NCI-H2196 treated with DMSO at 0.1 percent for 48 hours (cell line): ENCODE results near the gene PCP2.
A peak's percentile ranks its signal among the peaks of the same experiment; 100 is the strongest.

ENCODE experiments used
- DNase-seq: peaks from one replicate; lab custom pipeline; 2025; ENCODE audit not compliant: unreplicated experiment; lab: John Stamatoyannopoulos, UW

PCP2 gene

GRCh38 chr19:7633698-7634097 is at the start of gene PCP2:
TSS of gene PCP2 (minus strand) at chr19:7633719. CDS start at chr19:7633457, 262 bp downstream.
- no peak for DNase-seq

GRCh38 chr19:7682175-7682855 is 48.8 kb upstream of the PCP2 start:
- DNase-seq: no peak

DNA sequence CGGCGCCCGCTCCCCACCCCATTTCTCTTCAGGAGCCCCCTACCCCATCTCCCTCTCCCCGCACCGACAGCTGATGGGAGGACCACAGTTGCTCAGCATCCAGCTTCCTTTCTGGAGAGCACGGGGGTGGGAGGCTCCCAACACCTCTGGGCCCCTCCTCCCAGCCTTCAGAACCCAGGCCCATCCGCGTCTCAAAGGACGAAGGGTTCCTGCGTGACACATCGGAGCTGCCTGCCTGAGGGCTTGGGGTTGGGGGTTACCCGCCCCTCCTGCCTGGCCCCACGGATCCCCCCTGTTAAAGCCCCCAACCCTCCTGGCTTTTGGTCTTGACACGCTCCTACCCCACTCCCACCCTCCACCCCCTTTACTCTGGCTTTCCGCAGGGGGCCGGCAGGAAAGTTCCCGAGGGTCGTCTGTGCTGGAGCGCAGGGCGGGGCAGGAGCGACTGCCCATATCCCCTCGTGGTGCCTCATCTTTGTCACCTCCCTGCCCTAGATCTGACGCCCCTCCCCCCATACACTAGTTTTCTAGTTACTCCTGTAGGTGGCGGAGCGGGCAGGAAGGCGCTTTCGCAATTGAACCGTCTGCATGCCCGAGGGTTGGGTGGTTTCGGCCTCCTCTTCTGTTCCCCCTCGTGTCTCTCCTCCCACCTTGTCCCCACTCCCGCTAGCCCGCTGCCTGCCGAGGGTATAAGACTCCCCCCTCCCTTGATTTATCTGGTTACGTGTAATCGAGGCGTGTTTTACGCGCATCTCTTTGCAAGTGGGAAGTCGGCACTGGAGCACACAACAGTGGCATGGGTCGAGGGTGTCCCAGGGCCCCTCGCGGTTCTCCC is 48.0 kb upstream of the PCP2 start:
- DNase-seq: peak; percentile 17

- peak; percentile 44 for DNase-seq
Measured at GRCh38 chr19:7680606-7681339, 47.3 kb upstream of the PCP2 start, which contains the start of gene TRAPPC5. TSS of gene TRAPPC5 (plus strand) at chr19:7680833. CDS start at chr19:7682254, 1,421 bp downstream.

DNA sequence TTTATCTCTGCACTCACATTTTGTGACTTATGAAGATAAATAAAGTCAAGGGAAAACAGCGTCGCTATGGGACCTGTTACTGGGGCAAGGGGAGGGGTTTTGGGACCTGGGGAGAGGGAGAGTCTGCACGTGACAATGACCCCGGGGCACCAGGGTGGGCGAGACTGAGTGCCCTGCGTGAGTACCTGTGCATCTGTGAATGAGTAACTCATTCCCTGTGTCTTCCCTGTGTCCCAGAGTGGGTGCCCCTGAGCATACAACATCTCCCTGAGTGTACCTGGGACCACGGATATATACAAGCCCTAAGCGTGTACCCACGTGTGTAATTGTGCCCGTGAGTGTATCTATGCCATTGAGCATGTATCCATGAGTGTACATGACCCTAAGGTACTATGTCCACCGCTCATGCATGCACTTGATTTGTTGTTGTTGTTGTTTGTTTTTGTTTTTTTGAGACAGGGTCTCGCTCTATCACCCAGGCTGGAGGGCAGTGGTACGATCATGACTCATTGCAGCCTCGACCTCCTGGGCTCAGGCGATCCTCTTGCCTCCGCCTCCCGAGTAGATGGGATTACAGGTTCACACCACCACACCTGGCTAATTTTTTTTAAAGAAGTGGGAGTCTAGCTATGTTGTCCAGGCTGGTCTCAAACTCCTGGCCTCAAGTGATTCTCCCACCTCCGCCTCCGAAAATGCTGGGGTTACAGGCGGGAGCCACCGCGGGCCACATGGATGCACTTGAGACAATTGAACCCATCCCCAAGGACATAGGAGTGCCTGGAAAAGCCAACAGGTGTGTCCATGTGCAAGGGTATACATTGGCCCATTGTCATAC is 46.5 kb upstream of the PCP2 start:
- no peak for DNase-seq

- DNase-seq: no peak
Measured at GRCh38 chr19:7678971-7679751, 45.6 kb upstream of the PCP2 start.

- no peak for DNase-seq
Measured at GRCh38 chr19:7677669-7678311, 44.3 kb upstream of the PCP2 start.

- no peak for DNase-seq
Measured at GRCh38 chr19:7676854-7677253, 43.3 kb upstream of the PCP2 start, which contains the start of gene MCEMP1. TSS of gene MCEMP1 (plus strand) at chr19:7677090. CDS start at chr19:7677121, 31 bp downstream.

DNA sequence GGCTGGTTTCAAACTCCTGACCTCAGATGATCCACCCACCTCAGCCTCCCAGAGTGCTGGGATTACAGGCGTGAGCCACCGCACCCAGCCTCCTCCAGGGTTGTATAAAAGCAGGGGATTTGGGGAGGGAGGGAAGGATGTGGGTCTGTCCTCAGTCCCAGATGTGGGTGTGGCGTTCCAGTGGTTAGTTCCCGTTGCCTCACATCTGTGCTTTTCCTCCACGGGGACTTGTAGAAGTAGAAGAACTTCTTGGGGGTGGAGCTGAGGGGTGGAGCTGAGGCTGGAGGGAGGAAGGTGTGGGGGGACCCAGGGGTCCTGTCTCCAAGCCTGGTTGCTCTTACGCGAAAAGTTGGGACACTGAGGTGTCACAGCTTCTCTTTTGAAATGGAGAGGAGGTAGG is 42.9 kb upstream of the PCP2 start:
- no peak for DNase-seq

GRCh38 chr19:7674010-7675005 is 40.8 kb upstream of the PCP2 start:
- peak; percentile 14 for DNase-seq

GRCh38 chr19:7672522-7672921 is 39.0 kb upstream of the PCP2 start:
- no peak for DNase-seq

GRCh38 chr19:7670790-7671189 is 37.3 kb upstream of the PCP2 start:
- DNase-seq: no peak

GRCh38 chr19:7670150-7670783 is 36.7 kb upstream of the PCP2 start:
- DNase-seq: no peak

DNA sequence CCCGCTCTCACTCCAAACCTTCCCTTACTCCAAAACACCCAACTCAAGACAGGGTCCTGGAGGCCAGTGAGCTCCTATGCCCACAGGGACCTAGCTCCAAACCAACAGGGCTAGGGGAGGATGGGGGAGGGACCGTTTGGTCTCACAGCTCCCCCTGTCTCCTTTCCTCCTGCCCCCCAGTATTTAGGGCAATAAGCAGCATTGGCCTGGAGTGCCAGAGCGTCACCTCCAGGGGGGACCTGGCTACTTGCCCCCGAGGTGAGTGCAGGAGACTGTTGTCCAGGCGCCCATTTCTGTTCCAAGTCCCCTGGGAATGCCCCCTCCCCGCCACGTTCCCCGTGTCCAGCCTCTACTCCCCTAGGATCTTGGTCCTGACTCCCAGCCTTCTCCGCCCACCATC is 36.1 kb upstream of the PCP2 start:
- DNase-seq: no peak

DNA sequence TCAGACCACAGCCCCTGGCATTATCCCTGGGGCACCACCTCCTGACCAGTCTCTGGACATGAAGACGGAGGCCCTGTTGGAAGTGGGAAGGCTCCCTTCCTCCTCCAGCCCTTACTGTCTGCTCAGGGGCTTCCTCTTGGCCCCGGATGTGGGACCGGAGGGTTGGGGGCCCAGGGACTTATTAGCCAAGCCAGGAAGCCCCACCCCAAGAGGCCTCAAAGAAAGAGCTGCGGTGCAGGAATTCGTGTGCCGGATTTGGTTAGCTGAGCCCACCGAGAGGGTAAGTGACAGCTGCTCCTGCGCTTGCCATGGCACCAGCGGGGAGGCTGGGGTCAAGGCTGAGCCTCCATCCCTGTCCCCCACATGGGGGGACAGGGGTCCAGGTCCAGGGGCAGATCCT is 35.3 kb upstream of the PCP2 start, which contains the start of gene RETN:
RETN (plus strand) TSS at position 208 of the 400 bp plus-strand sequence. CDS start 278 bp downstream, outside the sequence.
- no peak for DNase-seq

GRCh38 chr19:7665076-7665475 is 31.6 kb upstream of the PCP2 start:
- no peak for DNase-seq

DNA sequence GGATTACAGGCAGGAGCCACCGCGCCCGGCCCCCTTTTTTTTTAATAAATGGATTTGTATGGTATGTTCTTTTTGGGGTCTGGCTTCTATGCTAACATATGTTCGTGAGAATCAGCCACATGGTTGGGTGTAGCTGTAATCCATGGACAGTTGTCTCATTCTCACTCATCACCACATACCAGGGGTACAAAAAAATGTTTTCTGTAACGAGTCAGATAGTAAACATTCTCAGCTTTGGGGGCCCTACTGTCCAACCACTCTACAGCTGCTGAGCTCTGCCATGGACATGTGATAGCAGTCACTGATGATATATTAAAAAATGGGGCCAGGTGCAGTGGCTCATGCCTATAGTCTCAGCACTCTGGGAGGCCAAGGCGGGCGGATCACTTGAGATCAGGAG is 30.2 kb upstream of the PCP2 start:
- no peak for DNase-seq

- no peak for DNase-seq
Measured at GRCh38 chr19:7662657-7663056, 29.1 kb upstream of the PCP2 start.
